ENCODE results near the gene IRAK1.
"Not testable (repeated sequence)": the region's sequence is repeated elsewhere in the genome, so short reads cannot be mapped to it uniquely, and the experiment has no call there.

IRAK1 gene

GRCh38 chrX:153989973-153990655 lies 29.6 kb downstream of the IRAK1 start:
- TF ChIP-seq, protein P1, sequence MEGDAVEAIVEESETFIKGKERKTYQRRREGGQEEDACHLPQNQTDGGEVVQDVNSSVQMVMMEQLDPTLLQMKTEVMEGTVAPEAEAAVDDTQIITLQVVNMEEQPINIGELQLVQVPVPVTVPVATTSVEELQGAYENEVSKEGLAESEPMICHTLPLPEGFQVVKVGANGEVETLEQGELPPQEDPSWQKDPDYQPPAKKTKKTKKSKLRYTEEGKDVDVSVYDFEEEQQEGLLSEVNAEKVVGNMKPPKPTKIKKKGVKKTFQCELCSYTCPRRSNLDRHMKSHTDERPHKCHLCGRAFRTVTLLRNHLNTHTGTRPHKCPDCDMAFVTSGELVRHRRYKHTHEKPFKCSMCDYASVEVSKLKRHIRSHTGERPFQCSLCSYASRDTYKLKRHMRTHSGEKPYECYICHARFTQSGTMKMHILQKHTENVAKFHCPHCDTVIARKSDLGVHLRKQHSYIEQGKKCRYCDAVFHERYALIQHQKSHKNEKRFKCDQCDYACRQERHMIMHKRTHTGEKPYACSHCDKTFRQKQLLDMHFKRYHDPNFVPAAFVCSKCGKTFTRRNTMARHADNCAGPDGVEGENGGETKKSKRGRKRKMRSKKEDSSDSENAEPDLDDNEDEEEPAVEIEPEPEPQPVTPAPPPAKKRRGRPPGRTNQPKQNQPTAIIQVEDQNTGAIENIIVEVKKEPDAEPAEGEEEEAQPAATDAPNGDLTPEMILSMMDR (conservative IDR thresholded peaks at IDR 0.05; ENCODE audit: low read length) = no peak
- DNase-seq (ENCODE audit: low read depth) = no peak
- no peak overlapping the region for H3K4me3 ChIP-seq (ENCODE audit: low read length)

DNA sequence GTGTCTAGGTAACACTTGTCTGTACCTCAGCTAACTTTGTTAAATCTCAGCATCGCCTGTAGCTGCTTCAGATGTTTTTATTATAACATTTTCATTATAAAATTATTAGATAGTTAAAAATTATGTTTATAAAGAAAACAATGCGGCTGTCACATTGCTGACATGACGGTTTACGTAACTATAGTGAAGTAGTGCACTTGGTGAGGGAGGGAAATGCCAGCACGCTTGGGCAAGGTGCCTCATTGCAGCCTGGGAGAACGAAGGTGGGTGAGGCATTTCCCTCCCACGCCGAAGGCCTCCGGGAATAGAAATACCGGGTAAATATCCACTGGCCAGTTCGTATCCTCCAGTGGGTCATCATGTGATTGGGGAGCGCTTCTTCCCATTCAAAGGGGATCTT lies 31.2 kb downstream of the IRAK1 start:
- no peak for DNase-seq (ENCODE audit: low read depth)
- TF ChIP-seq, protein P1 (conservative IDR thresholded peaks at IDR 0.05; ENCODE audit: low read length) = no peak
- no peak overlapping the region for H3K4me3 ChIP-seq (ENCODE audit: low read length)

GRCh38 chrX:153984351-153985178 lies 35.1 kb downstream of the IRAK1 start:
- TF ChIP-seq, protein P1 (conservative IDR thresholded peaks at IDR 0.05; ENCODE audit: low read length) = no peak
- DNase-seq (ENCODE audit: low read depth) = no peak
- no peak overlapping the region for H3K4me3 ChIP-seq (ENCODE audit: low read length)

DNA sequence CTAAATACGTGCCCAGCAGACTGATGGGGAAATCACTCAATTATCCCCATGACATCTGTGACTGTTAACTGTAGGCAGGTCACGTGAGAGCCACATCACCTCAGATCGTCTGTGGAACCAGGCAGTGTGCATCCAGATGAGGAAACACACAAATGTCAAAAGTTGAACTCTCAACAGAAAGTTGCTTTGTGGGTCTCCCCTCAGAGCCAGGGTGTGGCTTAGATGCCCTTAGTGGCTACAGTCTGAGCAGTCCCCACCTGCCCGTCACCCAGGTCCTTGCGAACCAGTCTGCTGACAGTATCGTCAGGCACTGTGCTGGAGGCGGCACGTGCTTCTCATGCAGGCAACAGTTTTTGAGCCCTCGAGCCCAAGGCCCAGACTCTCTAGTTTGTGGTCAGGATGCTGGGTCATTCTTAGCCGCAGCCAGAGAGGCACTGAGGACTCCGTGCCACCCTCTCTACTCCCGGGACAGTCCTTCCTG lies 36.3 kb downstream of the IRAK1 start:
- TF ChIP-seq, protein P1 (conservative IDR thresholded peaks at IDR 0.05; ENCODE audit: low read length) = no peak
- no peak for DNase-seq (ENCODE audit: low read depth)

GRCh38 chrX:153981771-153982533 lies 37.8 kb downstream of the IRAK1 start:
- H3K4me3 ChIP-seq (ENCODE audit: low read length) = no peak overlapping the region
- DNase-seq (ENCODE audit: low read depth) = no peak
- TF ChIP-seq, protein P1 (conservative IDR thresholded peaks at IDR 0.05; ENCODE audit: low read length) = no peak

More for the DNA sequence above, 36.3 kb downstream of the IRAK1 start:
- H3K4me3 ChIP-seq (ENCODE audit: low read length) = no peak overlapping the region

DNA sequence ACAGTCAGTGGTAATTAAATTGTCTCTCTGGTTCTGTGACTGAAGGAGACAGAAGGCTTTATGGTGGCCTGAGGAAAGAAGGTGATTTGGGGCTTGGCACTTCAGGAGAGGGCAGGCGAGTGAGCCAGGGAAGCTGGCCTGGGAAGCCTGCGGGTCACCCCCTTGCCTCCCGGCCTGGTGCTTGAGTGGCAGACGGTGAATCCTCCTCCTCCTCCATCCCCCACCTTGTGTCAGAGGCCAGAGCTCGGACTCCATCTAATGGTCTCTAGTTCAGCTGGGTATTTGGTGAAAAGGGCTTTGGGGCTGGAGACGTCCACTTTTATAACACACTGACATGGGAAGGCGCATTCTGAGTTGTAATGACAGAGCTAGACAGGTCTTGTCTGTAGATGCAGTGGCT lies 38.5 kb downstream of the IRAK1 start:
- no peak overlapping the region for H3K4me3 ChIP-seq (ENCODE audit: low read length)
- TF ChIP-seq, protein P1 (conservative IDR thresholded peaks at IDR 0.05; ENCODE audit: low read length) = no peak
- DNase-seq (ENCODE audit: low read depth) = no peak

GRCh38 chrX:153980394-153980793 lies 39.3 kb downstream of the IRAK1 start:
- DNase-seq (ENCODE audit: low read depth); H3K4me3 ChIP-seq (ENCODE audit: low read length): not testable (repeated sequence)
